Psoas muscle (tissue), 8 donors: ENCODE results near the gene IGDCC3. TPM values are rescaled to one million over a fixed set of nuclear protein-coding genes. Genes with fewer than 3 reads are reported as not detected.
A peak's percentile ranks its signal among the peaks of the same experiment; 100 is the strongest.

Experiments
- ATAC-seq, 4 donors: fragments of 200-7000 bp; cut with Tn5 transposase; one replicate each; pipeline ENCODE4 v1.9.1; 2020; ENCODE audit warnings: moderate library complexity in 3 of 4, mild to moderate bottlenecking in 2 of 4
- DNase-seq, 2 donors: peaks; one replicate each; pipeline ENCODE4 v3.0.0-alpha.2; 2020
- H3K27ac ChIP-seq: fragments of 200-600 bp; one replicate; pipeline ENCODE4 v1.8.0; 2022
- H3K27me3 ChIP-seq, 3 donors: fragments of 200-600 bp in 1 of 3; one replicate each; pipeline versions ENCODE4 v1.6.1 to v1.8.0; 2013 to 2022; ENCODE audit warnings: low read length in 2 of 3, mild to moderate bottlenecking in 2 of 3, moderate library complexity in 1 of 3; ENCODE audit not compliant: insufficient read depth in 3 of 3
- H3K36me3 ChIP-seq, 2 donors: fragments of 200-600 bp in 1 of 2; one replicate each; pipeline versions ENCODE4 v1.6.1 to v1.8.0; 2013 to 2022; ENCODE audit warnings: low read depth in 1 of 2, mild to moderate bottlenecking in 1 of 2, moderate library complexity in 1 of 2; ENCODE audit not compliant: insufficient read depth in 1 of 2
- H3K4me1 ChIP-seq: fragments of 200-600 bp; one replicate; pipeline ENCODE4 v1.8.0; 2022
- H3K4me3 ChIP-seq: fragments of 200-600 bp; one replicate; pipeline ENCODE4 v1.8.0; 2022; ENCODE audit warnings: mild to moderate bottlenecking
- H3K9me3 ChIP-seq: fragments of 200-600 bp; one replicate; pipeline ENCODE4 v1.8.0; 2022
- CTCF ChIP-seq: fragments of 200-600 bp; IDR thresholded peaks from one replicate; pipeline ENCODE4 v1.8.0; 2022; ENCODE audit warnings: antibody characterized with exemption
- WGBS, 3 donors: extraction: QIAGEN DNeasy Blood & Tissue Kit; methylation state at CpG; one replicate each; pipeline versions ENCODE4 v1.1.6 to v1.1.7; 2013; 5-methylcytosine and 5-hydroxymethylcytosine counted together
- intact Hi-C, 2 donors: fragments of 100-400 bp; cut with DNase I; formaldehyde crosslinking; loops; one replicate each; pipeline versions ENCODE4 v1.11.0 to v1.14.2; 2022
- polyA plus RNA-seq, 3 donors: library from polyadenylated mRNA; stranded (reverse); fragments of 200-250 nt; gene quantifications; one replicate each; pipeline ENCODE4 v1.2.3, GENCODE V29; 2013
- total RNA-seq, 4 donors: library from RNA; stranded (reverse); fragmentation: NEBNext Ultra II Directional in 2 of 4; extraction: Animal tissue kit (Norgen Biotek cat#: 25700) in 2 of 4; gene quantifications; one replicate each; pipeline versions ENCODE4 v1.2.1 to v1.2.4, GENCODE V29; 2021 to 2023
- donor health status: healthy with polysubstance abuse.
- donor health status: DM: no; HTN: no; CAD: no; lungs with moderate emphysema.
- donor health status: Bipolar disorder and iron deficiency.
- donor health status: healthy.
- donor health status: DM: yes; HTN: yes; CAD: no.
- donor health status: DM: no; HTN: no; CAD: no.
- donor health status: DM: no; HTN: no; CAD: no.
- donor health status: DM: yes; HTN: yes; CAD: no.

Gene IGDCC3
- total and polyA plus RNA-seq, 7 donors = not detected

GRCh38 chr15:65381445-65382145 is 3.8 kb upstream of the IGDCC3 start:
- H3K9me3 ChIP-seq = no peaks in the 10 kb centered on the region
- H3K4me3 ChIP-seq = no peak overlapping the region
- no peaks in the 10 kb centered on the region for H3K27me3 ChIP-seq
- no peak overlapping the region for H3K27ac ChIP-seq
- peaks cover 0 to 42% of the 10 kb centered on the region in 2 donors for H3K36me3 ChIP-seq
- WGBS, 3 donors = 72 to 79% (median 77%) methylated on average over 1 of the region's 1 CpG
- no peak for TF ChIP-seq CTCF
- DNase-seq (no peak), ATAC-seq (no peak)
- peaks cover 9% of the 10 kb centered on the region for H3K4me1 ChIP-seq
- intact Hi-C loops = loop anchor here in 1 of 2 donors (10.0 kb wide), 1 partner anchor 187 kb away; no protein-coding TSS in a partner anchor

- peaks cover 8% of the 10 kb centered on the region for H3K4me1 ChIP-seq
- TF ChIP-seq CTCF = no peak
- no peak overlapping the region for H3K27ac ChIP-seq
- no peak overlapping the region for H3K4me3 ChIP-seq
- peaks cover 0 to 2% (median 0%) of the 10 kb centered on the region in 3 donors for H3K27me3 ChIP-seq
- intact Hi-C loops = loop anchor here in 1 of 2 donors (10.0 kb wide), 1 partner anchor 185 kb away; no protein-coding TSS in a partner anchor
- peaks cover 0 to 30% of the 10 kb centered on the region in 2 donors for H3K36me3 ChIP-seq
- DNase-seq (no peak), ATAC-seq (no peak)
- H3K9me3 ChIP-seq = no peaks in the 10 kb centered on the region
- WGBS, 3 donors = 65 to 80% (median 72%) methylated on average over 2 of the region's 2 CpGs
These were observed 2.2 kb upstream of the IGDCC3 start for GRCh38 chr15:65379986-65380385.

GRCh38 chr15:65377105-65377975 is 462 bp downstream of the IGDCC3 start:
- peaks cover 8% of the 10 kb centered on the region for H3K4me1 ChIP-seq
- H3K27me3 ChIP-seq = peaks cover 0 to 9% (median 6%) of the 10 kb centered on the region in 3 donors
- no peak overlapping the region for H3K27ac ChIP-seq
- ATAC-seq (peak; percentile 64 to 82 (median 69)), DNase-seq (peak in 1 of 2 donors; percentile 24)
- peaks cover 0 to 6% of the 10 kb centered on the region in 2 donors for H3K36me3 ChIP-seq
- intact Hi-C loops = no loop called here
- 0 to 1% (median 1%) methylated on average over 36 to 99 of the region's 99 CpGs for WGBS, 3 donors
- TF ChIP-seq CTCF = no peak
- peak overlapping the region; percentile 85 for H3K4me3 ChIP-seq
- H3K9me3 ChIP-seq = no peaks in the 10 kb centered on the region

GRCh38 chr15:65376767-65377104 is 1.1 kb downstream of the IGDCC3 start:
- intact Hi-C loops = no loop called here

More at GRCh38 chr15:65376767-65377104, 1.1 kb downstream of the IGDCC3 start:
- DNase-seq (no peak), ATAC-seq (peak; percentile 36 to 73 (median 44))
- 1 to 3% (median 1%) methylated on average over 18 to 21 of the region's 21 CpGs for WGBS, 3 donors
- TF ChIP-seq CTCF = no peak
- Histone ChIP-seq H3K27me3 (peaks cover 0 to 9% (median 6%) of the 10 kb centered on the region in 3 donors), H3K36me3 (no peaks in the 10 kb centered on the region), H3K4me1 (peaks cover 8% of the 10 kb centered on the region), H3K27ac (no peak overlapping the region), H3K4me3 (peak overlapping the region; percentile 85), H3K9me3 (no peaks in the 10 kb centered on the region)
